DOHH2 (cell line): ENCODE data around the gene PARP8.

Experiments
- H3F3A ChIP-seq: fragments of 200-600 bp; sonication (generic), shearing (Covaris generic); 2 replicates; pipeline ENCODE4 v1.6.0; 2016; ENCODE audit warnings: antibody characterized with exemption, mild to moderate bottlenecking; ENCODE audit not compliant: control insufficient read depth, insufficient read depth
- H3K27ac ChIP-seq: fragments of 200-600 bp; sonication (generic); 2 replicates; pipeline ENCODE4 v1.5.1; 2014; ENCODE audit warnings: low read depth, mild to moderate bottlenecking, low read length, moderate library complexity
- H3K27me3 ChIP-seq: fragments of 200-600 bp; sonication (generic); 2 replicates; pipeline ENCODE4 v1.6.1; 2014; ENCODE audit warnings: mild to moderate bottlenecking, low read length, mixed read lengths; ENCODE audit not compliant: control insufficient read depth
- H3K36me3 ChIP-seq: fragments of 200-600 bp; sonication (generic); 2 replicates; pipeline ENCODE4 v1.6.1; 2014; ENCODE audit warnings: mild to moderate bottlenecking, low read length, moderate library complexity, mixed read lengths; ENCODE audit not compliant: control insufficient read depth
- H3K4me1 ChIP-seq: fragments of 200-600 bp; sonication (generic); 2 replicates; pipeline ENCODE4 v1.6.1; 2014; ENCODE audit warnings: mild to moderate bottlenecking, low read length, mixed read lengths; ENCODE audit not compliant: control insufficient read depth
- H3K4me2 ChIP-seq: fragments of 200-600 bp; sonication (generic); 2 replicates; pipeline ENCODE4 v1.6.0; 2014; ENCODE audit warnings: mild to moderate bottlenecking, low read length, moderate library complexity
- H3K4me3 ChIP-seq: fragments of 200-600 bp; sonication (generic); 2 replicates; pipeline ENCODE4 v1.5.1; 2014; ENCODE audit warnings: mild to moderate bottlenecking, low read length, mixed read lengths
- H3K79me2 ChIP-seq: fragments of 200-600 bp; sonication (generic); 2 replicates; pipeline ENCODE4 v1.6.1; 2014; ENCODE audit warnings: mild to moderate bottlenecking, low read length, mixed read lengths; ENCODE audit not compliant: control insufficient read depth
- H3K9me2 ChIP-seq: fragments of 200-600 bp; sonication (generic); replicated peaks from 2 replicates; pipeline ENCODE4 v1.6.1; 2014; ENCODE audit warnings: mild to moderate bottlenecking, low read length, mixed read lengths; ENCODE audit not compliant: control insufficient read depth
- H3K9me3 ChIP-seq: fragments of 200-600 bp; sonication (generic); 2 replicates; pipeline ENCODE4 v1.6.1; 2014; ENCODE audit warnings: antibody characterized with exemption, low read length, mixed read lengths; ENCODE audit not compliant: control insufficient read depth, insufficient read depth
- H4K20me1 ChIP-seq: fragments of 200-600 bp; sonication (generic); 2 replicates; pipeline ENCODE4 v1.6.0; 2014; ENCODE audit warnings: low read depth, mild to moderate bottlenecking, antibody characterized with exemption, low read length, moderate library complexity; ENCODE audit not compliant: control insufficient read depth, insufficient read depth
- CTCF ChIP-seq: fragments of 200-600 bp; sonication (generic); IDR thresholded peaks from one replicate; pipeline ENCODE4 v1.5.1; 2014; ENCODE audit warnings: antibody characterized with exemption, mild to moderate bottlenecking, low read depth, low read length; ENCODE audit not compliant: poor library complexity, severe bottlenecking
- EZH2phosphoT487 ChIP-seq: fragments of 200-600 bp; sonication (generic); IDR thresholded peaks from 2 replicates; pipeline ENCODE4 v1.6.1; 2017; ENCODE audit warnings: borderline replicate concordance, mild to moderate bottlenecking, antibody characterized with exemption, low read length, moderate library complexity, mixed read lengths

The PARP8 gene

GRCh38 chr5:50886657-50887345, 220.4 kb downstream of the PARP8 start:
- Histone ChIP-seq H3K36me3 (no peaks in the 10 kb centered on the region), H3F3A (no peaks in the 10 kb centered on the region), H3K9me3 (no peaks in the 10 kb centered on the region), H4K20me1 (no peaks in the 10 kb centered on the region), H3K9me2 (no peaks in the 10 kb centered on the region), H3K27ac (no peak overlapping the region), H3K27me3 (no peaks in the 10 kb centered on the region), H3K79me2 (no peaks in the 10 kb centered on the region), H3K4me3 (no peak overlapping the region), H3K4me1 (no peaks in the 10 kb centered on the region), H3K4me2 (no peak overlapping the region)
- no peak for TF ChIP-seq CTCF
- no peak for TF ChIP-seq EZH2phosphoT487

GRCh38 chr5:50887889-50888633, 221.6 kb downstream of the PARP8 start:
- H3K4me3 ChIP-seq, result no peak overlapping the region
- H3K4me1 ChIP-seq, result no peaks in the 10 kb centered on the region
- no peaks in the 10 kb centered on the region for H3K36me3 ChIP-seq

GRCh38 chr5:50888751-50889150, 222.3 kb downstream of the PARP8 start:
- Histone ChIP-seq H3K9me2 (no peaks in the 10 kb centered on the region), H3K4me1 (no peaks in the 10 kb centered on the region), H3K4me3 (no peak overlapping the region), H3K36me3 (no peaks in the 10 kb centered on the region), H3K27me3 (no peaks in the 10 kb centered on the region), H4K20me1 (no peaks in the 10 kb centered on the region), H3K27ac (no peak overlapping the region), H3K9me3 (no peaks in the 10 kb centered on the region), H3K79me2 (no peaks in the 10 kb centered on the region), H3K4me2 (no peak overlapping the region), H3F3A (no peaks in the 10 kb centered on the region)
- TF ChIP-seq EZH2phosphoT487 (no peak), CTCF (no peak)

More at GRCh38 chr5:50887889-50888633, 221.6 kb downstream of the PARP8 start:
- no peak overlapping the region for H3K4me2 ChIP-seq
- no peaks in the 10 kb centered on the region for H3K9me2 ChIP-seq
- no peak overlapping the region for H3K27ac ChIP-seq
- H3K27me3 ChIP-seq, result no peaks in the 10 kb centered on the region
- no peak for TF ChIP-seq CTCF
- no peak for TF ChIP-seq EZH2phosphoT487
- no peaks in the 10 kb centered on the region for H4K20me1 ChIP-seq
- H3K79me2 ChIP-seq, result no peaks in the 10 kb centered on the region
- no peaks in the 10 kb centered on the region for H3F3A ChIP-seq
- no peaks in the 10 kb centered on the region for H3K9me3 ChIP-seq
